IMR-90 (cell line): ENCODE measurements around the gene L3MBTL3. TPM values are rescaled to one million over a fixed set of nuclear protein-coding genes. Genes with fewer than 3 reads are reported as not detected.

Experiments
- ATAC-seq: fragments of 200-7000 bp; cut with Tn5 transposase; 2 replicates; pipeline ENCODE4 v1.9.1; 2020; ENCODE audit warnings: low read depth, mild to moderate bottlenecking, moderate library complexity
- BruUV-seq: library from RNA; stranded (reverse); fragments of 400-500 nt; replicated peaks from 2 replicates; lab custom pipeline; 2021; lab: Mats Ljungman, UMichigan
- CTCF ChIA-PET: fragments of 300-600 bp; formaldehyde crosslinking; extraction: SDS; loops from one replicate; lab custom pipeline; 2021; ENCODE audit warnings: antibody characterized with exemption; lab: Yijun Ruan, JAX
- POLR2A ChIA-PET: fragments of 300-600 bp; sonication (Branson Sonifier 250); formaldehyde crosslinking; loops from one replicate; lab custom pipeline; 2022; ENCODE audit warnings: antibody characterized with exemption; ENCODE audit not compliant: unreplicated experiment; lab: Charles Lee
- DNase-seq: peaks from one replicate; pipeline ENCODE4 v3.0.0; 2013
- H2AFZ ChIP-seq: replicated peaks from 2 replicates; pipeline ENCODE3; 2013; ENCODE audit warnings: low read length, mild to moderate bottlenecking; ENCODE audit not compliant: poor library complexity
- H2AK5ac ChIP-seq: 2 replicates; pipeline ENCODE4 v1.6.1; 2013; ENCODE audit warnings: low read depth, low read length, inconsistent platforms
- H2AK9ac ChIP-seq: replicated peaks from 2 replicates; pipeline ENCODE3; 2013; ENCODE audit warnings: mild to moderate bottlenecking, low read depth, low read length, moderate library complexity; ENCODE audit not compliant: poor library complexity
- H2BK120ac ChIP-seq: 2 replicates; pipeline ENCODE4 v1.6.1; 2013; ENCODE audit warnings: low read depth, low read length, inconsistent platforms
- H2BK15ac ChIP-seq: 3 replicates; pipeline ENCODE4 v1.6.1; 2013; ENCODE audit warnings: low read depth, low read length, inconsistent platforms
- H2BK20ac ChIP-seq: 2 replicates; pipeline ENCODE4 v1.6.1; 2013; ENCODE audit warnings: low read depth, mild to moderate bottlenecking, inconsistent platforms, low read length, moderate library complexity
- H2BK5ac ChIP-seq: 2 replicates; pipeline ENCODE4 v1.6.1; 2013; ENCODE audit warnings: mild to moderate bottlenecking, low read depth, low read length, inconsistent platforms; ENCODE audit not compliant: poor library complexity, severe bottlenecking
- H3K14ac ChIP-seq: replicated peaks from 2 replicates; pipeline ENCODE4 v1.6.1; 2013; ENCODE audit warnings: low read depth, low read length, inconsistent platforms
- H3K18ac ChIP-seq: 2 replicates; pipeline ENCODE4 v1.6.1; 2013; ENCODE audit warnings: low read depth, low read length, control low read depth
- H3K23ac ChIP-seq: 2 replicates; pipeline ENCODE4 v1.6.1; 2013; ENCODE audit warnings: low read depth, low read length, inconsistent platforms
- H3K27ac ChIP-seq: 2 replicates; pipeline ENCODE4 v1.5.1; 2013; ENCODE audit warnings: mild to moderate bottlenecking, control low read depth, low read length; ENCODE audit not compliant: insufficient read depth
- H3K27me3 ChIP-seq: 2 replicates; pipeline ENCODE4 v1.6.1; 2013; ENCODE audit warnings: low read length; ENCODE audit not compliant: control insufficient read depth, insufficient read depth
- H3K36me3 ChIP-seq: 2 replicates; pipeline ENCODE4 v1.6.1; 2013; ENCODE audit warnings: low read length, mixed read lengths; ENCODE audit not compliant: control insufficient read depth, insufficient read depth
- H3K4ac ChIP-seq: 2 replicates; pipeline ENCODE4 v1.6.1; 2013; ENCODE audit warnings: low read depth, low read length, inconsistent platforms
- H3K4me1 ChIP-seq: 2 replicates; pipeline ENCODE4 v1.6.1; 2013; ENCODE audit warnings: low read length, mixed read lengths; ENCODE audit not compliant: control insufficient read depth, insufficient read depth
- H3K4me2 ChIP-seq: 2 replicates; pipeline ENCODE4 v1.6.1; 2013; ENCODE audit warnings: low read depth, mild to moderate bottlenecking, control low read depth, low read length, moderate library complexity
- H3K4me3 ChIP-seq: 2 replicates; pipeline ENCODE4 v1.5.1; 2013; ENCODE audit warnings: low read depth, mild to moderate bottlenecking, control low read depth, low read length, moderate library complexity; ENCODE audit not compliant: insufficient read depth
- H3K56ac ChIP-seq: 2 replicates; pipeline ENCODE4 v1.6.1; 2013; ENCODE audit warnings: low read length, inconsistent platforms; ENCODE audit not compliant: insufficient read depth; ENCODE audit errors: extremely low read depth
- H3K79me1 ChIP-seq, 2 experiments: 2 replicates each; pipeline ENCODE4 v1.6.1; 2013; ENCODE audit warnings: low read length in 2 of 2, inconsistent platforms in 1 of 2, low read depth in 1 of 2
- H3K9ac ChIP-seq: 2 replicates; pipeline ENCODE4 v1.6.1; 2013; ENCODE audit warnings: low read depth, low read length, control low read depth
- H3K9me1 ChIP-seq: 2 replicates; pipeline ENCODE4 v1.6.1; 2013; ENCODE audit warnings: low read length, inconsistent platforms; ENCODE audit not compliant: insufficient read depth
- H3K9me3 ChIP-seq: 2 replicates; pipeline ENCODE4 v1.6.1; 2013; ENCODE audit warnings: low read length; ENCODE audit not compliant: control insufficient read depth, insufficient read depth
- H4K20me1 ChIP-seq: 2 replicates; pipeline ENCODE4 v1.6.1; 2013; ENCODE audit warnings: low read length, inconsistent platforms; ENCODE audit not compliant: insufficient read depth
- H4K5ac ChIP-seq: 2 replicates; pipeline ENCODE4 v1.6.1; 2013; ENCODE audit warnings: mild to moderate bottlenecking, low read depth, low read length, control low read depth
- H4K8ac ChIP-seq, 2 experiments: 2 replicates each; pipeline ENCODE4 v1.6.1; 2013; ENCODE audit warnings: low read depth in 2 of 2, low read length in 2 of 2, control low read depth in 1 of 2, inconsistent platforms in 1 of 2
- H4K91ac ChIP-seq: 2 replicates; pipeline ENCODE4 v1.6.1; 2013; ENCODE audit warnings: low read depth, low read length, inconsistent platforms; ENCODE audit not compliant: insufficient read depth
- BHLHE40 ChIP-seq: fragments of 150-350 bp; IDR thresholded peaks from 2 replicates; pipeline ENCODE4 v1.6.1; 2016; ENCODE audit warnings: mild to moderate bottlenecking, low read depth, low read length
- FOS ChIP-seq: fragments of 150-350 bp; IDR thresholded peaks from 2 replicates; pipeline ENCODE4 v1.6.1; 2016; ENCODE audit warnings: low read depth, low read length
- MAFK ChIP-seq: IDR thresholded peaks from 2 replicates; pipeline ENCODE4 v1.6.1; 2012; ENCODE audit warnings: low read depth, low read length, improper control_type of control experiment
- RCOR1 ChIP-seq: IDR thresholded peaks from 2 replicates; pipeline ENCODE4 v1.6.1; 2012; ENCODE audit warnings: mild to moderate bottlenecking, low read length, improper control_type of control experiment; ENCODE audit not compliant: insufficient replicate concordance
- WGBS, 2 experiments: methylation state at CpG; one replicate each; pipeline versions ENCODE4 v1.1.5 to v1.1.7; 2013; ENCODE audit warnings: missing lambda C conversion rate in 2 of 2; ENCODE audit not compliant: insufficient read length in 1 of 2; ENCODE audit errors: extremely low coverage in 2 of 2; 5-methylcytosine and 5-hydroxymethylcytosine counted together
- dilution Hi-C: fragments of 300-500 bp; cut with HindIII; formaldehyde crosslinking; loops from one replicate; pipeline ENCODE4 v1.14.3; 2018; ENCODE audit warnings: low sequenced_read_pairs; ENCODE audit not compliant: unreplicated experiment
- in situ Hi-C: fragments of 300-500 bp; cut with MboI; formaldehyde crosslinking; loops from 3 replicates; pipeline ENCODE4 v1.14.3; 2019; ENCODE audit warnings: low sequenced_read_pairs, inconsistent platforms, mixed read lengths
- intact Hi-C: fragments of 100-400 bp; cut with micrococcal nuclease; formaldehyde crosslinking; loops from 2 replicates; pipeline ENCODE4 v1.10.0; 2022
- polyA plus RNA-seq, 3 experiments: library from polyadenylated mRNA; depleted of rRNA; stranded (reverse); fragments of >200 nt; gene quantifications; 2 replicates each; pipeline ENCODE4 v1.2.3, GENCODE V29; 2012; ENCODE audit warnings: low replicate concordance in 1 of 3
- total RNA-seq: library from RNA; depleted of rRNA; stranded (reverse); fragments of >200 nt; gene quantifications from 2 replicates; pipeline ENCODE4 v1.2.3, GENCODE V29; 2012

Gene L3MBTL3
- total and polyA plus RNA-seq, 2 of the 4 experiments (the other 2 are of a cell fraction) = 7.2 to 10.9 TPM

DNA sequence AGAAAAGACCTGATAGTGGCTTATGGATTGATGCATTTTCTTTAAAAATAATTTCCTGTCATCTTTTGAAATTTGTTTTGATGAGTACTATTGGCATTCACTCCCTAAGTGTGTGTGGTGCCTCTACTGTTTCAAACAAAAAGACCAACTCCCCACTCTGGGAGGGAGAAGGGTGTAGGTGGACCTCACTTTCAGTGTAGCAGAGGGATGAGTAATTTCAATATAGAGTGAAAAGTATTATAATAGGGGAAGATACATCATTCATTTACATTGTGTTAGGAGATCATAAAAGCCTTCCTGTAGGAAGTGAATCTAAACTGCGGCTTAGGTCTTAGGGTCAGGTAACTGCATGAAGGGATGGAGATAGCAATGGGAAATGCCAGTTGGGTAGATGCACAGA lies 158.0 kb downstream of the L3MBTL3 start:
- Histone ChIP-seq H2BK15ac (no peak overlapping the region), H3K4ac (no peak overlapping the region), H3K4me1 (peaks cover 2% of the 10 kb centered on the region; the same call in 1 of the 2 replicates), H3K79me1 (no peaks in the 10 kb centered on the region), H3K23ac (no peak overlapping the region), H3K56ac (no peak overlapping the region), H3K9ac (no peak overlapping the region), H4K20me1 (no peaks in the 10 kb centered on the region), H4K5ac (no peak overlapping the region), H3K27me3 (no peaks in the 10 kb centered on the region), H2BK20ac (no peak overlapping the region), H2AK5ac (no peak overlapping the region), H3K4me2 (no peak overlapping the region), H2AK9ac (no peak overlapping the region), H3K36me3 (no peaks in the 10 kb centered on the region), H2BK120ac (no peak overlapping the region), H3K27ac (no peak overlapping the region), H3K9me1 (no peaks in the 10 kb centered on the region), H4K8ac (no peak overlapping the region), H2AFZ (no peak overlapping the region), H4K91ac (no peak overlapping the region), H2BK5ac (no peak overlapping the region), H3K9me3 (no peaks in the 10 kb centered on the region), H3K18ac (no peak overlapping the region), H3K14ac (no peak overlapping the region), H3K4me3 (no peak overlapping the region)
- ATAC-seq (no peak), DNase-seq (no peak)
- BruUV-seq = no TSS peak
- intact Hi-C loops (no loop called here), dilution Hi-C loops (no loop called here), in situ Hi-C loops (no loop called here)
- ChIA-PET POLR2A (no interaction called here), CTCF (no interaction called here)
- no peak for TF ChIP-seq MAFK
- TF ChIP-seq FOS = no peak
- TF ChIP-seq RCOR1 = no peak
- TF ChIP-seq BHLHE40 = no peak
- 100% methylated on average over 1 of the region's 1 CpG; no CpG with 5 or more reads in 1 of the 2 experiments for WGBS, 2 experiments
